GM19395 (cell line): ENCODE results near the gene THADA.

Experiments used
- ATAC-seq: cut with Tn5 transposase; IDR thresholded peaks from one replicate; pipeline ENCODE4 v1.9.1; 2021; ENCODE audit warnings: mild to moderate bottlenecking, moderate library complexity; ENCODE audit not compliant: unreplicated experiment

The THADA gene

GRCh38 chr2:43469713-43470112 is 126.1 kb downstream of the THADA start:
- ATAC-seq, result no peak

- ATAC-seq, result no peak
Observed at GRCh38 chr2:43469094-43469493, 126.7 kb downstream of the THADA start.

GRCh38 chr2:43467891-43468290 is 127.9 kb downstream of the THADA start:
- ATAC-seq, result no peak

- no peak for ATAC-seq
Observed at GRCh38 chr2:43465234-43465633, 130.6 kb downstream of the THADA start.

- no peak for ATAC-seq
Observed at GRCh38 chr2:43464590-43464989, 131.2 kb downstream of the THADA start.

GRCh38 chr2:43462866-43463641 is 132.8 kb downstream of the THADA start:
- no peak for ATAC-seq

GRCh38 chr2:43461453-43462073 is 134.3 kb downstream of the THADA start:
- ATAC-seq, result peak; percentile 92

- ATAC-seq, result no peak
Observed at GRCh38 chr2:43460611-43461365, 135.1 kb downstream of the THADA start.

- no peak for ATAC-seq
Observed at GRCh38 chr2:43460174-43460546, 135.7 kb downstream of the THADA start.

GRCh38 chr2:43459446-43460173 is 136.2 kb downstream of the THADA start:
- ATAC-seq, result no peak

GRCh38 chr2:43458014-43458628 is 137.7 kb downstream of the THADA start:
- no peak for ATAC-seq

- ATAC-seq, result no peak
Observed at GRCh38 chr2:43455731-43456642, 139.9 kb downstream of the THADA start.

- no peak for ATAC-seq
Observed at GRCh38 chr2:43455296-43455695, 140.5 kb downstream of the THADA start.

GRCh38 chr2:43454791-43455190 is 141.0 kb downstream of the THADA start:
- ATAC-seq, result no peak

- no peak for ATAC-seq
Observed at GRCh38 chr2:43453179-43454170, 142.4 kb downstream of the THADA start.

- no peak for ATAC-seq
Observed at GRCh38 chr2:43452318-43452731, 143.5 kb downstream of the THADA start.

GRCh38 chr2:43450617-43451016 is 145.2 kb downstream of the THADA start:
- ATAC-seq, result no peak

GRCh38 chr2:43448822-43449110 is 147.1 kb downstream of the THADA start:
- ATAC-seq, result no peak
